NAMALWA (cell line): ENCODE measurements around the gene IFNL2.
"Not testable (repeated sequence)": the region's sequence is repeated elsewhere in the genome, so short reads cannot be mapped to it uniquely, and the experiment has no call there.

ENCODE experiments used
- DNase-seq: peaks from one replicate; pipeline ENCODE4 v3.0.0-alpha.2; 2015; ENCODE audit warnings: low spot score

Gene IFNL2

GRCh38 chr19:39297931-39298634 is 29.9 kb downstream of the IFNL2 start:
- DNase-seq = no peak

GRCh38 chr19:39299404-39299803 is 31.2 kb downstream of the IFNL2 start:
- DNase-seq = no peak

GRCh38 chr19:39299832-39300231 is 31.6 kb downstream of the IFNL2 start:
- no peak for DNase-seq

GRCh38 chr19:39301021-39301420 is 32.8 kb downstream of the IFNL2 start:
- DNase-seq = no peak

- no peak for DNase-seq
Measured at GRCh38 chr19:39301562-39301961, 33.4 kb downstream of the IFNL2 start.

GRCh38 chr19:39303373-39304184 is 35.4 kb downstream of the IFNL2 start:
- no peak for DNase-seq

GRCh38 chr19:39304185-39304513 is 36.0 kb downstream of the IFNL2 start:
- no peak for DNase-seq

GRCh38 chr19:39304701-39305571 is 36.7 kb downstream of the IFNL2 start:
- DNase-seq = no peak

GRCh38 chr19:39306075-39306474 is 37.9 kb downstream of the IFNL2 start:
- no peak for DNase-seq

- DNase-seq = no peak
Measured at GRCh38 chr19:39307046-39307821, 39.0 kb downstream of the IFNL2 start.

GRCh38 chr19:39307822-39308530 is 39.8 kb downstream of the IFNL2 start:
- DNase-seq = no peak

GRCh38 chr19:39308531-39309304 is 40.5 kb downstream of the IFNL2 start:
- DNase-seq = no peak

- not testable (repeated sequence) for DNase-seq
Measured at GRCh38 chr19:39309305-39309670, 41.1 kb downstream of the IFNL2 start.

- no peak for DNase-seq
Measured at GRCh38 chr19:39310558-39311311, 42.5 kb downstream of the IFNL2 start.

- DNase-seq = no peak
Measured at GRCh38 chr19:39314016-39314728, 46.0 kb downstream of the IFNL2 start.

- DNase-seq = no peak
Measured at GRCh38 chr19:39315933-39316332, 47.7 kb downstream of the IFNL2 start.

GRCh38 chr19:39316627-39317321 is 48.6 kb downstream of the IFNL2 start:
- no peak for DNase-seq

GRCh38 chr19:39317476-39317875 is 49.3 kb downstream of the IFNL2 start:
- DNase-seq = no peak
